T-helper 2 cell treated with Interferon-gamma antibody and Interleukin-4, amounts not matched to agents 100 ng/mL and 5 ng/mL, for 36 hours (primary cell): ENCODE data around the gene OAT. TPM values are rescaled to one million over a fixed set of nuclear protein-coding genes. Genes with fewer than 3 reads are reported as not detected.
"Not testable (repeated sequence)": the region's sequence is repeated elsewhere in the genome, so short reads cannot be mapped to it uniquely, and the experiment has no call there.

Source experiments
- intact Hi-C: fragments of 100-400 bp; cut with micrococcal nuclease; formaldehyde crosslinking; loops from one replicate; pipeline ENCODE4 v1.15.1; 2023
- total RNA-seq: library from RNA; stranded (reverse); gene quantifications from 2 replicates; pipeline ENCODE4 v1.2.3, GENCODE V29; 2022

OAT gene
- total RNA-seq, 1 donor from 2014 or later: 31.2 TPM

GRCh38 chr10:124380256-124380995 lies 38.3 kb downstream of the OAT start:
- intact Hi-C loops: no loop called here

- intact Hi-C loops: no loop called here
Measured at GRCh38 chr10:124379609-124380193, 39.0 kb downstream of the OAT start.

GRCh38 chr10:124378881-124379471 lies 39.7 kb downstream of the OAT start:
- intact Hi-C loops: no loop called here

GRCh38 chr10:124378271-124378670 lies 40.5 kb downstream of the OAT start:
- intact Hi-C loops: no loop called here

- intact Hi-C loops: no loop called here
Measured at GRCh38 chr10:124377101-124377500, 41.6 kb downstream of the OAT start.

- intact Hi-C loops: no loop called here
Measured at GRCh38 chr10:124376411-124376810, 42.3 kb downstream of the OAT start.

- intact Hi-C loops: no loop called here
Measured at GRCh38 chr10:124375691-124376090, 43.0 kb downstream of the OAT start.

- intact Hi-C loops: no loop called here
Measured at GRCh38 chr10:124375353-124375614, 43.4 kb downstream of the OAT start.

GRCh38 chr10:124374535-124375352 lies 44.0 kb downstream of the OAT start:
- intact Hi-C loops: no loop called here

GRCh38 chr10:124372899-124373298 lies 45.8 kb downstream of the OAT start:
- intact Hi-C loops: no loop called here

GRCh38 chr10:124370426-124370825 lies 48.3 kb downstream of the OAT start:
- intact Hi-C loops: no loop called here

GRCh38 chr10:124369986-124370385 lies 48.7 kb downstream of the OAT start:
- intact Hi-C loops: no loop called here

- intact Hi-C loops: not testable (repeated sequence)
Measured at GRCh38 chr10:124369533-124369932, 49.2 kb downstream of the OAT start.

GRCh38 chr10:124369066-124369465 lies 49.7 kb downstream of the OAT start:
- intact Hi-C loops: no loop called here

- intact Hi-C loops: no loop called here
Measured at GRCh38 chr10:124367936-124368335, 50.8 kb downstream of the OAT start.

GRCh38 chr10:124367414-124367813 lies 51.3 kb downstream of the OAT start:
- intact Hi-C loops: no loop called here

- intact Hi-C loops: no loop called here
Measured at GRCh38 chr10:124366825-124367224, 51.9 kb downstream of the OAT start.

GRCh38 chr10:124366343-124366742 lies 52.4 kb downstream of the OAT start:
- intact Hi-C loops: no loop called here

GRCh38 chr10:124364674-124365073 lies 54.0 kb downstream of the OAT start:
- intact Hi-C loops: no loop called here

GRCh38 chr10:124362568-124362967 lies 56.2 kb downstream of the OAT start:
- intact Hi-C loops: no loop called here

- intact Hi-C loops: no loop called here
Measured at GRCh38 chr10:124359336-124359832, 59.3 kb downstream of the OAT start.

- intact Hi-C loops: no loop called here
Measured at GRCh38 chr10:124357561-124357885, 61.2 kb downstream of the OAT start.
